ENCODE data around the gene ABCE1. TPM values are rescaled to one million over a fixed set of nuclear protein-coding genes. Genes with fewer than 3 reads are reported as not detected.

The ABCE1 gene
- total and polyA plus RNA-seq, 2 donors (not counting 3 experiments of a cell fraction or from before 2014, with no cell fraction given), result 38.4 to 114 TPM

- POLR2A ChIA-PET, result no interaction called here
- BruUV-seq (replicated peaks), result no TSS peak
- intact Hi-C loops (cut with micrococcal nuclease), result no loop called here
Measured at GRCh38 chr4:145075742-145076468, 22.2 kb upstream of the ABCE1 start.

More at GRCh38 chr4:145075742-145076468, 22.2 kb upstream of the ABCE1 start:
- Histone ChIP-seq H3K36me3 (ENCODE audit: control insufficient read depth in 2 of 2, extremely low read depth in 1 of 2, insufficient read depth in 2 of 2, low read length in 2 of 2) (peaks cover 0 to 2% of the 10 kb centered on the region in 2 experiments), H3K27me3 (ENCODE audit: control insufficient read depth in 2 of 2, insufficient read depth in 2 of 2, low read length in 2 of 2) (no peaks in the 10 kb centered on the region), H3K4me3 (replicated peaks in 1 of 3; ENCODE audit: insufficient read depth in 1 of 3, low read depth in 1 of 3, low read length in 3 of 3) (no peak overlapping the region), H3K4me2 (ENCODE audit: insufficient read depth, low read length) (no peak overlapping the region), H3K9me1 (replicated peaks; ENCODE audit: control insufficient read depth, extremely low read depth, insufficient read depth, low read length) (no peaks in the 10 kb centered on the region), H3K79me2 (ENCODE audit: control insufficient read depth, insufficient read depth, low read length) (peaks cover 10% of the 10 kb centered on the region), H2AFZ (ENCODE audit: low read depth, low read length) (no peak overlapping the region), H3K9ac (replicated peaks; ENCODE audit: extremely low read depth, insufficient read depth, low read length) (no peak overlapping the region), H3K4me1 (ENCODE audit: control insufficient read depth, extremely low read depth, insufficient read depth, low read length) (no peaks in the 10 kb centered on the region), H4K20me1 (replicated peaks; ENCODE audit: control insufficient read depth, extremely low read depth, insufficient read depth, low read length) (no peaks in the 10 kb centered on the region), H3K27ac (ENCODE audit: insufficient read depth, low read depth, low read length) (no peak overlapping the region), H3K9me3 (replicated peaks; ENCODE audit: control insufficient read depth, insufficient read depth, low read length) (no peaks in the 10 kb centered on the region)
- dilution Hi-C loops (cut with MboI; ENCODE audit: extremely low pct_ligation_motif_present, low sequenced_read_pairs), result no loop called here
- CTCF ChIA-PET, result interaction anchor here (1.9 kb wide), 1 partner anchor 14 kb away, joined by 5 read pairs; no protein-coding TSS in a partner anchor
- no peak for FAIRE-seq
- no peak for DNase-seq (ENCODE audit: low read depth, low spot score)
- TF ChIP-seq, protein P1, sequence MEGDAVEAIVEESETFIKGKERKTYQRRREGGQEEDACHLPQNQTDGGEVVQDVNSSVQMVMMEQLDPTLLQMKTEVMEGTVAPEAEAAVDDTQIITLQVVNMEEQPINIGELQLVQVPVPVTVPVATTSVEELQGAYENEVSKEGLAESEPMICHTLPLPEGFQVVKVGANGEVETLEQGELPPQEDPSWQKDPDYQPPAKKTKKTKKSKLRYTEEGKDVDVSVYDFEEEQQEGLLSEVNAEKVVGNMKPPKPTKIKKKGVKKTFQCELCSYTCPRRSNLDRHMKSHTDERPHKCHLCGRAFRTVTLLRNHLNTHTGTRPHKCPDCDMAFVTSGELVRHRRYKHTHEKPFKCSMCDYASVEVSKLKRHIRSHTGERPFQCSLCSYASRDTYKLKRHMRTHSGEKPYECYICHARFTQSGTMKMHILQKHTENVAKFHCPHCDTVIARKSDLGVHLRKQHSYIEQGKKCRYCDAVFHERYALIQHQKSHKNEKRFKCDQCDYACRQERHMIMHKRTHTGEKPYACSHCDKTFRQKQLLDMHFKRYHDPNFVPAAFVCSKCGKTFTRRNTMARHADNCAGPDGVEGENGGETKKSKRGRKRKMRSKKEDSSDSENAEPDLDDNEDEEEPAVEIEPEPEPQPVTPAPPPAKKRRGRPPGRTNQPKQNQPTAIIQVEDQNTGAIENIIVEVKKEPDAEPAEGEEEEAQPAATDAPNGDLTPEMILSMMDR (IDR thresholded peaks at IDR 0.05; ENCODE audit: extremely low read depth in 1 of 2, insufficient read depth in 1 of 2, low read depth in 1 of 2, low read length in 2 of 2), result no peak
- TF ChIP-seq JUN (IDR thresholded peaks at IDR 0.05; ENCODE audit: borderline replicate concordance, insufficient read depth, insufficient read length, low read depth), result no peak
- TF ChIP-seq EZH2 (IDR thresholded peaks at IDR 0.05; ENCODE audit: borderline replicate concordance, low read depth, low read length, severe bottlenecking), result no peak
- TF ChIP-seq GATA2 (IDR thresholded peaks at IDR 0.05; ENCODE audit: insufficient read depth, insufficient read length, low read depth, low read length), result no peak
- TF ChIP-seq POLR2AphosphoS5 (IDR thresholded peaks at IDR 0.05; ENCODE audit: insufficient read depth, low read depth, low read length), result no peak
- TF ChIP-seq FOS (IDR thresholded peaks at IDR 0.05; ENCODE audit: borderline replicate concordance, insufficient read depth, low read length), result no peak
- no peak for TF ChIP-seq MAX (IDR thresholded peaks at IDR 0.05; ENCODE audit: insufficient read depth, insufficient read length)
- TF ChIP-seq MYC (IDR thresholded peaks at IDR 0.05; ENCODE audit: low read depth, low read length), result no peak
- no peak for TF ChIP-seq POLR2A (IDR thresholded peaks at IDR 0.05; ENCODE audit: low read depth, low read length)
